ENCODE results near the gene ATP5F1B. TPM values are rescaled to one million over a fixed set of nuclear protein-coding genes. Genes with fewer than 3 reads are reported as not detected.
A peak's percentile ranks its signal among the peaks of the same experiment; 100 is the strongest.

ATP5F1B gene
- total RNA-seq, 4 donors from 2014 or later = 310 to 557 (median 431) TPM

DNA sequence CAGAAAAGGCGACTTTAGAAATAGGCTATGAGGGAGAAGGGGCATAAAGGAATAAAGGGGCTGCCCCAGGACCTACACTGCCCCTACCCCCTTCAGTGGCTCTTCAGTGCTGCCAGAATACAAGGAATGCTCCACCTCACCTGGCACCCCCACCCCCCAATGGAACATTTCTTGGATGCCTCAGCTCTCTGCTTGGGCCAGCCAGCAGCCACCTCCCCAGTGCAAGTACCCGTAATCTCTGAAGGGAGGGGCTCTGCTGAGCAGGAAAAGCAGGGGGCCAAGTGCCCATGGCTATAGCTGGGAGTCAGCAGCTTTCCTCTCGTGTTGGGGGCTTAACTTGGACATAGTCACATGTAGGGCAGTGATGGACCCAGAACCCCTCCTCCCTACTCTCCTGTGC is 49.0 kb downstream of the ATP5F1B start:
- peaks cover 45 to 47% of the 10 kb centered on the region in 2 donors for H3K36me3 ChIP-seq
- intact Hi-C loops (cut with DNase I) = no loop called here

DNA sequence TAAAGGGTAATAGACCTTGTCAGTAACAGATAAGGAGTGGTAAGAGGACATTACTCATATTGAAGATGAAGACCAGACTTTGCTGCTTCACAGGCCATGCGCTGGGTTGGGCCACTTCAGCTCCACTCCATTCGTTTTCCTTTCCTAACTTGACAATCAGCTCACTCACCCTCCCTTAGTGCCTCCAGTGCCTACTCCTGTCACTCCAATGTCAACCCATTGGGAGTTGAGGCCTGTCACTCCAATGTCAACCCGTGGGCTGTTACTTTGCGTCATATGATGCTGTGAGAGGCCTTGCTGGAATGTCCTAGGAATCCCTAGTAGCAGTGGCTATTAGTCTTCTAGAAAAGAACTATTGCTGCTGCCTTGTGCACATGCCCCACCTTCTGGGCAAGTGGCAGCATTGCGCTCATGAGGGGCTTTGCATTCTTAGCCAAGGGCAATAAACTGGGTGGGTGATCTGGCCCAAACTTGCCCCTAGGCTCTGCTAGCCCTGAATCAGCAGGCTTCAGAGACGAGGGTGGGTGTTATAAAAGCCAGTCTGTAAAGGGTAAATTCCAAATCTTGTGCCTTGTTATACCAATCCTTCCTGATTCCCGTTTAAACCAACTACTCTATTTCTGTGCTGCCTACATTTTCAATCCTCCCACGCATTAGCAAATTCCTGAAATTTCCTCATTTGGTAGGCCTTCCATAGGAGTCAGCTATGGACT is 51.7 kb downstream of the ATP5F1B start:
- H3K4me1 ChIP-seq = peaks cover 12 to 36% of the 10 kb centered on the region in 2 donors
- no peak overlapping the region for H3K4me3 ChIP-seq (replicated peaks in 1 of 3)
- 46 to 49% methylated on average over 8 of the region's 8 CpGs for WGBS, 2 donors
- peak overlapping the region; percentile 68 to 81 (median 74) for H3K27ac ChIP-seq
- no peaks in the 10 kb centered on the region for H3K27me3 ChIP-seq
- intact Hi-C loops (cut with DNase I) = no loop called here
- peak in 1 of 2 donors; percentile 16 for TF ChIP-seq POLR2A (IDR thresholded peaks at IDR 0.05)
- TF ChIP-seq, protein P1, sequence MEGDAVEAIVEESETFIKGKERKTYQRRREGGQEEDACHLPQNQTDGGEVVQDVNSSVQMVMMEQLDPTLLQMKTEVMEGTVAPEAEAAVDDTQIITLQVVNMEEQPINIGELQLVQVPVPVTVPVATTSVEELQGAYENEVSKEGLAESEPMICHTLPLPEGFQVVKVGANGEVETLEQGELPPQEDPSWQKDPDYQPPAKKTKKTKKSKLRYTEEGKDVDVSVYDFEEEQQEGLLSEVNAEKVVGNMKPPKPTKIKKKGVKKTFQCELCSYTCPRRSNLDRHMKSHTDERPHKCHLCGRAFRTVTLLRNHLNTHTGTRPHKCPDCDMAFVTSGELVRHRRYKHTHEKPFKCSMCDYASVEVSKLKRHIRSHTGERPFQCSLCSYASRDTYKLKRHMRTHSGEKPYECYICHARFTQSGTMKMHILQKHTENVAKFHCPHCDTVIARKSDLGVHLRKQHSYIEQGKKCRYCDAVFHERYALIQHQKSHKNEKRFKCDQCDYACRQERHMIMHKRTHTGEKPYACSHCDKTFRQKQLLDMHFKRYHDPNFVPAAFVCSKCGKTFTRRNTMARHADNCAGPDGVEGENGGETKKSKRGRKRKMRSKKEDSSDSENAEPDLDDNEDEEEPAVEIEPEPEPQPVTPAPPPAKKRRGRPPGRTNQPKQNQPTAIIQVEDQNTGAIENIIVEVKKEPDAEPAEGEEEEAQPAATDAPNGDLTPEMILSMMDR (IDR thresholded peaks at IDR 0.05) = peak; percentile 47 to 84 (median 76)
- H3K9me3 ChIP-seq = no peaks in the 10 kb centered on the region
- peaks cover 22 to 28% of the 10 kb centered on the region in 2 donors for H3K36me3 ChIP-seq
- peak; percentile 59 to 64 for DNase-seq

More for the DNA sequence above, 49.0 kb downstream of the ATP5F1B start:
- DNase-seq = peak; percentile 16 to 38
- 55 to 64% methylated on average over 3 of the region's 3 CpGs for WGBS, 2 donors
- Histone ChIP-seq H3K27ac (peak overlapping the region in 1 of 3 donors; percentile 26), H3K4me3 (replicated peaks in 1 of 3) (no peak overlapping the region), H3K27me3 (no peaks in the 10 kb centered on the region), H3K4me1 (peaks cover 11 to 30% of the 10 kb centered on the region in 2 donors), H3K9me3 (no peaks in the 10 kb centered on the region)
- TF ChIP-seq, protein P1 (IDR thresholded peaks at IDR 0.05) = no peak
- no peak for TF ChIP-seq POLR2A (IDR thresholded peaks at IDR 0.05)

DNA sequence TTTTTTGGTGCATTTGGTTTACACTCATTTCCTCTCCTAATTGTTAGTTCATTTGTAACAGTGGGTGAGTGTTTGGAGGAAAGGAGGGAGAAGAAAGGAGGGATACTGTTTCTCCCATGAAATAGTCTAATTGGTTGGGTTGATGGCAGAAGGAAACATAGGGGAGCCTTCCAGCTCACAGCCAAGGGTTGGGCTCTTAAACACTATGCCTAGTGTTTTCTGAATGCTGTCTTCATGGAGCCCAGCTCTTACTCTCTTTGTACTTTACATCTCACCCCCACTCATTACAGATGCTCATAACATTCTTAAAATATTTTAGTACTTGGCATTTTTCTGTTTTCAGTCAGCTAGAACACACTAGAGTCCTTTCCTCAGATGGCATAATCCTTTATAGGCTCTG is 53.8 kb downstream of the ATP5F1B start:
- Histone ChIP-seq H3K9me3 (no peaks in the 10 kb centered on the region), H3K27me3 (no peaks in the 10 kb centered on the region), H3K27ac (peak overlapping the region; percentile 43 to 81 (median 61)), H3K4me1 (peaks cover 12 to 35% of the 10 kb centered on the region in 2 donors), H3K4me3 (replicated peaks in 1 of 3) (no peak overlapping the region), H3K36me3 (peaks cover 27 to 34% of the 10 kb centered on the region in 2 donors)
- DNase-seq = no peak
- TF ChIP-seq, protein P1 (IDR thresholded peaks at IDR 0.05) = no peak
- peak in 1 of 2 donors; percentile 9 for TF ChIP-seq POLR2A (IDR thresholded peaks at IDR 0.05)
- intact Hi-C loops (cut with DNase I) = no loop called here

DNA sequence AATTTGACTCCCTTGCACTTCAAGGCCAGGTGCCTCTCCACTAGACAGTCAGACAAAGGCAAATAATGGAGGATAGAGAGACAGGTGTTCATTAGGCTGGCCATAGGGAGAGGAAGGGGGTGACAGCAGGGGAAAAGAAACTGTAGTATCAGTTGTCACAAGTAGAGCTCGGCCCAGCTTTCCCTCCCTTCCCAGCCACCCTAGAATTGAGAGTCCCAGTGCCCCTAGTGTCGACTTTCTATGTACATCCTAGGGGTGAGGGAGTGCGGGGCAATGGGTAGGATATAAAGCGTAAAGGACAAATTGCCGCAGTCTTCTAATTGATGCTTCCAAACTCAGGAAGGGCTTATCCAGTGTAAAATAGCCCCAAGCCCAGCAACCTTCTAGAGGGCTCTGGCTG is 54.7 kb downstream of the ATP5F1B start:
- intact Hi-C loops (cut with DNase I) = no loop called here
- Histone ChIP-seq H3K4me1 (peaks cover 12 to 32% of the 10 kb centered on the region in 2 donors), H3K4me3 (replicated peaks in 1 of 3) (no peak overlapping the region), H3K9me3 (no peaks in the 10 kb centered on the region), H3K27me3 (no peaks in the 10 kb centered on the region), H3K27ac (peak overlapping the region; percentile 43 to 81 (median 61)), H3K36me3 (peaks cover 31 to 41% of the 10 kb centered on the region in 2 donors)
- no peak for TF ChIP-seq POLR2A (IDR thresholded peaks at IDR 0.05)
- TF ChIP-seq, protein P1 (IDR thresholded peaks at IDR 0.05) = no peak
- 77 to 88% methylated on average over 5 of the region's 5 CpGs for WGBS, 2 donors
- DNase-seq = no peak

DNA sequence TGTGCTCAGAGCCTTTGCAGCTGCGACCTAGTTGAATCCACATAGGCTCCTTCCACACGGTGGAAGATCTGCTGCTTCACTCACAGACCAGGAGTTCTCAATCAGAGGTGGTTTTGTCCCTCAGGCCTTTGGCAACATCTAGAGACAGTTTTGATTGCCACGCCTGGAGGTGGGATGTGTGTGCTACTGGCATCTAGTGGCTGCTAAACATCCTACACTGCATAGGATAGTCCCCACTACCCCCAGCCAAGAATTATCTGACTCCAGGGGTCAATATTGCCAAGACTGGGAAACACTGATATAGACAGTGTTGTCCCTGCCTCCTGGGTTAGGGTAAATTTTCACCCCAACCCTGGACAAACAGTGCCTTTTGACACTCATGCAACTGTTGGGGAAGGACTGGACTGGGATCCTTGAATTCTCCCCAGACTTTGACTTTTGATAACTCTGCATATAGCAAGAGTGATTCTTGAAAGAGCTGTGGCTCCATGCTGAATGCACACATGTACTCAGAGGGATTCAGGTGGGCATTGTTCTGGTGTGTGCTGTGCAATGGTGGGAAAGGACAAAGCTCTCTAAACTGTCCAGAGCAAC is 55.5 kb downstream of the ATP5F1B start:
- 65 to 82% methylated on average over 3 of the region's 3 CpGs for WGBS, 2 donors
- peaks cover 26 to 41% of the 10 kb centered on the region in 2 donors for H3K36me3 ChIP-seq
- no peaks in the 10 kb centered on the region for H3K27me3 ChIP-seq
- TF ChIP-seq POLR2A (IDR thresholded peaks at IDR 0.05) = no peak
- TF ChIP-seq, protein P1 (IDR thresholded peaks at IDR 0.05) = peak in 1 of 6 experiments; percentile 20
- intact Hi-C loops (cut with DNase I) = no loop called here
- H3K27ac ChIP-seq = peak overlapping the region in 2 of 3 donors; percentile 46 to 81
- no peaks in the 10 kb centered on the region for H3K9me3 ChIP-seq
- H3K4me1 ChIP-seq = peaks cover 12 to 32% of the 10 kb centered on the region in 2 donors
- H3K4me3 ChIP-seq (replicated peaks in 1 of 3) = no peak overlapping the region
- DNase-seq = no peak
